Left renal pelvis (tissue), 4 donors: ENCODE results near the gene THOC7. TPM values are rescaled to one million over a fixed set of nuclear protein-coding genes. Genes with fewer than 3 reads are reported as not detected.

ENCODE experiments used
- DNase-seq, 4 donors: peaks; one replicate each; pipeline ENCODE4 v3.0.0-alpha.2; 2013; ENCODE audit warnings: low read depth in 4 of 4, low spot score in 3 of 4
- polyA plus RNA-seq, 4 donors: library from polyadenylated mRNA; unstranded; fragments of 120-200 nt; gene quantifications; one replicate each; pipeline ENCODE4 v1.2.1, GENCODE V29; 2013; ENCODE audit not compliant: insufficient read length in 4 of 4

THOC7 gene
- polyA plus RNA-seq, 4 donors, result 62.1 to 106 (median 76.9) TPM

DNA sequence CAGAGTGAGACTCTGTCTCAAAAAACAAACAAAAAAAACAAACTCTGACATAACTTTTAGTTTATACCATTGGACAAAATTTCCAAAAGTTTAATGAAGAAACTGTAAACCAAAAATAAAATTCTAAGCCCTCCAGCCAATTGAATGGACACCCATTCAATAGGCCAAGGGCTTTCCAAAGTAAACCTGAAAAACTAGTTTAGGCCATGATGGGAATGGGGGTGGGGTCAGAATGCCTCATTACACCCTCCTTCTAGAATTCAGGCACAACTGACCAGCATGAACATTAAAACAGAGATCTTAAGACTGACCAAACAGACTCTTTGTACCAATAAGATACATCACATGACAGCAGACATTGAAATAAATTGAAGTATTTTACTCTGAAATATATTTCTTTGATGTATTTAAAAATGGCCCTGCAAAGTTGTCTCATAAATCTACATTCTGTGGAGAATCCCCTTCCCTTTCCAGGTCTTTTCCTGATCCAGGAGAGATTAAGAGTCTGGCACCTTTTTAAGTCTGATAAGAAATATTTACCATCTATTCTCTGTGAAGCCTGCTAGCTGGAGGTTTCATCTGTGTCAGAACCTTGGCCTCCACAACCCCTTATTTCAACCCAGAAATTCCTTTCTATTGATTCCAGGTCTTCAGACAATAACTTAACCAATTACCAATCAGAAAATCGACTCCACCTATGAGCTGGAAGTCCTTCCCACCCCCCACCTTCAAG lies 15.7 kb downstream of the THOC7 start:
- no peak for DNase-seq

- DNase-seq, result no peak
These were observed 18.4 kb downstream of the THOC7 start for GRCh38 chr3:63845215-63845614.

DNA sequence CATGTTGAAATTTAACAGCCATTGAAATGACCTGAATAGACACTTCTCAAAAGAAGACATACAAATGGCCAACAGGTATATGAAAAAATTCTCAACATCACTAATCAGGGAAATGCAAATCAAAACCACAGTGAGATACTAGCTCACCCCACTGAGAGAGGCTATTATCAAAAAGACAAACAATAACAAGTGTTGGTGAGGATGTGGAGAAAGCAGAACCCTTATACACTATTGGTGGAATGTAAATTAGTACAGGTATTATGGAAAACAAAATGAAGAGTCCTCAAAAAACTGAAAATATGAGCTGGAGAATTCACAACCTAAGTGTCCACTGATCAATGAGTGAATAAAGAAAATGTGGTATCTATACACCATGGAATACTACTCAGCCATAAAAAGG lies 21.5 kb downstream of the THOC7 start:
- DNase-seq, result no peak

GRCh38 chr3:63841704-63842103 lies 21.9 kb downstream of the THOC7 start:
- DNase-seq, result no peak

GRCh38 chr3:63832395-63832794 lies 31.2 kb downstream of the THOC7 start:
- no peak for DNase-seq

DNA sequence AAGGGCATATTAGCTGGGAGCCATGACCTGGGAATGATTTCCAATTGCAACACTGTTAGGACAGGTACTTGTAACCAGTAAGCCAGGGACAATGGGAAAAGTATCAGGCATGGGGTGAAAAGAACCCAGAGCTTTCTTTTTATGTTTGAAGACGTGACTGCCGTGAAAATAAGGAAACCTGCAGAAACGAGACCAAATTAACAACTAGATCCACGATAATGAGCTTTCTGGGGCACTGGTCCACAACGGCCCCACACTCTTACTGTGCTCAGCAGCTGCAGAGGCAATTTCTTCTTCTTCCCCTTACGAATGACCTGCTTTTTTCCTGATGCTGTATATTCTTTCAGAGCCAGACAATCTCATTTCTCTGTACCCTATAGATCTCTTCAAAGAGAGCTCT lies 33.1 kb downstream of the THOC7 start:
- DNase-seq, result no peak

GRCh38 chr3:63824309-63824708 lies 39.3 kb downstream of the THOC7 start:
- DNase-seq, result no peak

- DNase-seq, result no peak
These were observed 44.5 kb downstream of the THOC7 start, which contains the start of gene C3orf49 for GRCh38 chr3:63819151-63819398. TSS of gene C3orf49 (plus strand) at chr3:63819299. CDS start at chr3:63819472, 173 bp downstream.

DNA sequence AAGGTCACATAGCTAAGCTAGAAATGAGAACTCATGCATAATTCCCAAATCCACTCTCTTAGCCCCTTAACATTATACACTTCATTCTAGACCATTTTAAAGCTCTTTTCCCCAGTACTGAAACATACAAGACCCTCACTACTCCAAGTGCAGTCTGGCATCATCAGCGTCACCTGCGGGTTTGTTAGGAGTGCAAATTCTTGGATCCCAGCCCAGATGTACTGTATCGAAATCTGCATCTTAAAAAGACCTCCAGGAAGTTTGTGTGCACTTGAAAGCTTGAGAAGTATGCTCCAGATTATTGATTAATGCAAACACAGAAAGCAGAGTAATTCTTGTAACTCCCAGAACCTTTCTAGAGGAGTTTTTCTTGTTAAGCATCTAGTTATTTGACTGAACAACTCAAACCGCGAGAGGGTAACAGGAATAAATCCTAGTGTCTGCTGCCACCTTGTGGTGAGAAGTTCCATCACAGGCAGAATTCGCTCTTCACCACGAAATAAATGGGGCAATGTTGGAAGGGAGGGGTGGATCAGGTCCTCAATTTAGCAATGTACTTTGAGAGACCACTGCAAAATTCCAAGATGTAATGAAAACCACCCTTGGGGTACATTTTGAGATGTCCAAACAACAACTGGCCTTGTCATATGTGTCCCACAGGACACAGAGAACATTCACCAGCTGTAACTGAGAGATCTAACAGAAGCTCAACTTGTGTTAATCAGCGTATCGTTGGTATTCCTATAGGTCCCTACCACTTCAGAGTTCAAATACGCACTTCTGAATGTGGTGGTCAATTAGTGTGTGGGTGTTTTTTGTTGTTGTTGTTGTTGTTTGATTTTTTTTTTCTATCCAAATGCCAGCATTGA lies 45.1 kb downstream of the THOC7 start:
- DNase-seq, result peak; percentile 6 to 27 (median 20)

- no peak for DNase-seq
These were observed 46.4 kb downstream of the THOC7 start for GRCh38 chr3:63817225-63817624.

- DNase-seq, result no peak
These were observed 49.4 kb downstream of the THOC7 start for GRCh38 chr3:63814237-63814636.

GRCh38 chr3:63809607-63810006 lies 54.0 kb downstream of the THOC7 start:
- no peak for DNase-seq

- DNase-seq, result no peak
These were observed 55.0 kb downstream of the THOC7 start for GRCh38 chr3:63808633-63809032.

- no peak for DNase-seq
These were observed 55.5 kb downstream of the THOC7 start for GRCh38 chr3:63807961-63808565.

DNA sequence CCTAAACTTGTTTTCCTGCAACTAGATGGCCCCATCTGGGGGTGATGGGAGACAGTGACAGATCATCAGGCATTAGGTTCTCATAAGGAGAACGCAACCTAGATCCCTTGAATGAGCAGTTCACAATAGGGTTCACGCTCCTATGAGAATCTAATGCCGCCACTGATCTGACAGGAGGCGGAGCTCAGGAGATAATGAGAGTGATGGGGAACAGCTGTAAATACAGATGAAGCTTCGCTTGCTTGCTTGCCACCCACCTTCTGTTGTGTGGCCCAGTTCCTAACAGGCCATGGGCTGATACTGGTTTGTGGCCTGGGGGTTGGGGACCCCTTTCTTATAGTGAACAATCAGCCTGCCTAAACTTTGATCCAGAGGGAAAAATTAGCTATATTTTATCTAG lies 59.7 kb downstream of the THOC7 start:
- no peak for DNase-seq

GRCh38 chr3:63800097-63800496 lies 63.5 kb downstream of the THOC7 start:
- DNase-seq, result no peak

- no peak for DNase-seq
These were observed 64.7 kb downstream of the THOC7 start for GRCh38 chr3:63798949-63799348.

DNA sequence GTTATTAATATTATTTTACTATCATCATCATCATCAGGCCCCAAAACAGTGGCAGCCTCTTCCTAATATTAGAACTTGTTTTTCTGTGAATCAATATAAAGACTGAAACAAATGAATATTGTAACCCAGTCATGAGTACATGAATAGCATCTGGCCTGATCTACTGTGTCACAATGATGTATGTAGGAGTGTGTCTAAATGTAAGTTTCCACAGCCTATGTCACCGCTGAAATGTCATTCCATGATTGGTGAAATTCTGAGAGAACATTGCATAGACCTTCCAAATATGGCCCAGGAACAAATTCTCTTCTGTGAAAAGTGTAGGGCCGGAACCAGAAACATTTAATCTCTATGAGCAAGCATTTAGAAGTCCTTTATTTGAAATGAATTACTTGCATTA lies 65.1 kb downstream of the THOC7 start:
- DNase-seq, result no peak

GRCh38 chr3:63795438-63795837 lies 68.2 kb downstream of the THOC7 start:
- no peak for DNase-seq

DNA sequence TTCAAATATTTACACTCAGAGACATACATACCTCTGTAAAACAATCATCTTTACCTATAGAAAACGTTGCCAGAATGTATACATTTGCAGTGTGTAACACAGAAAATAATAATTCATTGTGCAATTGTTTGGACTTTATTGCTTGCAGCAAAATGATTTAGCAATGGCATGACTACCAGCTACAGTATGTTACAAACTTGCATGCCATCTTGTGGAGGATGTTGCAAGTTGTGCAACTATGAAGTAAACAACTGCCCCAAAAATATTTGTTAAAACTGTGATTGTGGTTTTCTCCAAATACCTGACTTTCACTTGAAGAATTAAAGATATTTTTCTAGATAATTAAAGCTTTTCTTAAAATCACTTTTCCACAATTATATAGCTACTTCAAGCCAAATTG lies 71.6 kb downstream of the THOC7 start:
- DNase-seq, result peak in 1 of 4 donors; percentile 3
